Measurements from ENCODE around the gene PLD3.
A peak's percentile ranks its signal among the peaks of the same experiment; 100 is the strongest.
"Not testable (repeated sequence)": the region's sequence is repeated elsewhere in the genome, so short reads cannot be mapped to it uniquely, and the experiment has no call there.

PLD3 gene

GRCh38 chr19:40363069-40363468 lies 14.6 kb downstream of the PLD3 start:
- FAIRE-seq (no peak), DNase-seq (ENCODE audit: insufficient read length, low spot score) (no peak)
- no peak for TF ChIP-seq POLR2A (IDR thresholded peaks at IDR 0.05; ENCODE audit: low read depth, low read length)

GRCh38 chr19:40365010-40365409 lies 16.5 kb downstream of the PLD3 start:
- no peak for FAIRE-seq

GRCh38 chr19:40365613-40366401 lies 17.3 kb downstream of the PLD3 start:
- TF ChIP-seq POLR2A (IDR thresholded peaks at IDR 0.05; ENCODE audit: low read depth, low read length) = peak; percentile 82
- DNase-seq (ENCODE audit: insufficient read length, low spot score) (peak; percentile 96), FAIRE-seq (no peak)

More at GRCh38 chr19:40365010-40365409, 16.5 kb downstream of the PLD3 start:
- TF ChIP-seq POLR2A (IDR thresholded peaks at IDR 0.05; ENCODE audit: low read depth, low read length) = no peak
- DNase-seq (ENCODE audit: insufficient read length, low spot score) = no peak

GRCh38 chr19:40366697-40367561 lies 18.4 kb downstream of the PLD3 start:
- TF ChIP-seq POLR2A (IDR thresholded peaks at IDR 0.05; ENCODE audit: low read depth, low read length) = no peak
- FAIRE-seq (no peak), DNase-seq (ENCODE audit: insufficient read length, low spot score) (no peak)

- TF ChIP-seq POLR2A (IDR thresholded peaks at IDR 0.05; ENCODE audit: low read depth, low read length) = no peak
- no peak for FAIRE-seq
- no peak for DNase-seq (ENCODE audit: insufficient read length, low spot score)
Observed at GRCh38 chr19:40367577-40368434, 19.3 kb downstream of the PLD3 start.

- FAIRE-seq = no peak
- TF ChIP-seq POLR2A (IDR thresholded peaks at IDR 0.05; ENCODE audit: low read depth, low read length) = no peak
- no peak for DNase-seq (ENCODE audit: insufficient read length, low spot score)
Observed at GRCh38 chr19:40369797-40370196, 21.3 kb downstream of the PLD3 start.

GRCh38 chr19:40370253-40370652 lies 21.8 kb downstream of the PLD3 start:
- FAIRE-seq; DNase-seq (ENCODE audit: insufficient read length, low spot score): not testable (repeated sequence)

- TF ChIP-seq POLR2A (IDR thresholded peaks at IDR 0.05; ENCODE audit: low read depth, low read length) = no peak
- no peak for FAIRE-seq
- no peak for DNase-seq (ENCODE audit: insufficient read length, low spot score)
Observed at GRCh38 chr19:40370997-40371801, 22.7 kb downstream of the PLD3 start.

- TF ChIP-seq POLR2A (IDR thresholded peaks at IDR 0.05; ENCODE audit: low read depth, low read length) = no peak
- DNase-seq (ENCODE audit: insufficient read length, low spot score) = no peak
- FAIRE-seq = no peak
Observed at GRCh38 chr19:40371802-40372122, 23.3 kb downstream of the PLD3 start.

- no peak for TF ChIP-seq POLR2A (IDR thresholded peaks at IDR 0.05; ENCODE audit: low read depth, low read length)
- DNase-seq (ENCODE audit: insufficient read length, low spot score) (no peak), FAIRE-seq (no peak)
Observed at GRCh38 chr19:40374084-40374483, 25.6 kb downstream of the PLD3 start.

GRCh38 chr19:40376286-40376862 lies 27.9 kb downstream of the PLD3 start:
- no peak for DNase-seq (ENCODE audit: insufficient read length, low spot score)
- FAIRE-seq = no peak
- no peak for TF ChIP-seq POLR2A (IDR thresholded peaks at IDR 0.05; ENCODE audit: low read depth, low read length)

- TF ChIP-seq POLR2A (IDR thresholded peaks at IDR 0.05; ENCODE audit: low read depth, low read length) = no peak
- no peak for DNase-seq (ENCODE audit: insufficient read length, low spot score)
- FAIRE-seq = no peak
Observed at GRCh38 chr19:40377876-40378385, 29.4 kb downstream of the PLD3 start.

GRCh38 chr19:40378509-40378908 lies 30.0 kb downstream of the PLD3 start:
- TF ChIP-seq POLR2A (IDR thresholded peaks at IDR 0.05; ENCODE audit: low read depth, low read length) = no peak
- FAIRE-seq (no peak), DNase-seq (ENCODE audit: insufficient read length, low spot score) (no peak)
